A549 (cell line): ENCODE data around the gene SIGLEC1. TPM values are rescaled to one million over a fixed set of nuclear protein-coding genes. Genes with fewer than 3 reads are reported as not detected.

Experiments
- ATAC-seq, 2 experiments: fragments of 200-7000 bp in 1 of 2; fragments of >200 bp in 1 of 2; cut with Nextera tagmentation in 1 of 2; cut with Tn5 transposase in 1 of 2; 3 replicates each; pipeline versions ENCODE4 v1.8.0 to v1.9.1; 2018 to 2020; ENCODE audit warnings: mild to moderate bottlenecking in 1 of 2, moderate library complexity in 1 of 2
- CTCF ChIA-PET: fragments of 300-600 bp; sonication (Branson Sonifier 250); formaldehyde crosslinking; extraction: SDS; loops from one replicate; lab custom pipeline; 2021; ENCODE audit warnings: antibody characterized with exemption, inconsistent platforms; lab: Yijun Ruan, JAX
- POLR2A ChIA-PET: fragments of 350-600 bp; formaldehyde crosslinking; extraction: SDS; loops from one replicate; lab custom pipeline; 2021; ENCODE audit warnings: antibody characterized with exemption, inconsistent platforms; lab: Yijun Ruan, JAX
- DNase-seq, 2 experiments: peaks; one replicate each; pipeline versions ENCODE4 v3.0.0 to v3.0.0-alpha.2; 2011 to 2016; ENCODE audit warnings: low read depth in 1 of 2, low spot score in 1 of 2
- FAIRE-seq: peaks from 2 replicates; lab custom pipeline; 2011; peaks lifted over from hg19 to GRCh38; lab: Jason Lieb, UNC
- H3K27ac ChIP-seq, 2 experiments: fragments of >200 bp; sonication (Bioruptor Twin); formaldehyde crosslinking; 3 replicates each; pipeline ENCODE4 v1.5.1; 2016 to 2017
- H3K4me1 ChIP-seq: fragments of >200 bp; sonication (Bioruptor Twin); formaldehyde crosslinking; 3 replicates; pipeline ENCODE4 v1.6.1; 2016
- H3K4me2 ChIP-seq: fragments of >200 bp; sonication (Bioruptor Twin); formaldehyde crosslinking; 3 replicates; pipeline ENCODE4 v1.6.1; 2016
- H3K4me3 ChIP-seq: fragments of >200 bp; sonication (Bioruptor Twin); formaldehyde crosslinking; 3 replicates; pipeline ENCODE4 v1.5.1; 2016
- H3K9me3 ChIP-seq: fragments of >200 bp; sonication (Bioruptor Twin); formaldehyde crosslinking; 3 replicates; pipeline ENCODE4 v1.6.1; 2016
- CBX8 ChIP-seq: fragments of 200-600 bp; sonication (generic); IDR thresholded peaks from 2 replicates; pipeline ENCODE4 v1.6.1; 2016
- FOSL2 ChIP-seq, 2 experiments: fragments of 450-650 bp in 1 of 2; fragments of >200 bp in 1 of 2; sonication (Bioruptor Twin) in 1 of 2; formaldehyde crosslinking; IDR thresholded peaks; 2 replicates each; pipeline versions ENCODE4 v1.5.0 to v1.6.1; 2016 to 2020; ENCODE audit warnings: mild to moderate bottlenecking in 1 of 2, moderate library complexity in 1 of 2
- HDAC2 ChIP-seq: fragments of 200-600 bp; sonication (generic); IDR thresholded peaks from 2 replicates; pipeline ENCODE4 v1.6.1; 2016
- HEYL ChIP-seq: fragments of 250-450 bp; sonication (Bioruptor Pico); IDR thresholded peaks from 2 replicates; pipeline ENCODE4 v1.8.0; 2021; ENCODE audit warnings: mild to moderate bottlenecking, moderate library complexity
- HOXA7 ChIP-seq: fragments of 250-450 bp; sonication (Bioruptor Pico); IDR thresholded peaks from 2 replicates; pipeline ENCODE4 v1.5.0; 2020; ENCODE audit warnings: mild to moderate bottlenecking, moderate library complexity
- MAFK ChIP-seq: fragments of 450-650 bp; IDR thresholded peaks from 2 replicates; pipeline ENCODE4 v1.6.1; 2014; ENCODE audit not compliant: partially characterized antibody
- NFE2L2 ChIP-seq: fragments of 150-350 bp; conservative IDR thresholded peaks from 2 replicates; pipeline ENCODE4 v1.6.1; 2014; ENCODE audit warnings: low read length
- RARB ChIP-seq: fragments of 250-450 bp; sonication (Bioruptor Pico); IDR thresholded peaks from 2 replicates; pipeline ENCODE4 v1.8.0; 2021; ENCODE audit warnings: mild to moderate bottlenecking, moderate library complexity
- RFX5 ChIP-seq: fragments of 450-650 bp; IDR thresholded peaks from 2 replicates; pipeline ENCODE4 v1.7.1; 2014; ENCODE audit warnings: antibody characterized with exemption, mild to moderate bottlenecking, moderate library complexity
- TFCP2L1 ChIP-seq: fragments of 250-450 bp; sonication (Bioruptor Pico); IDR thresholded peaks from 2 replicates; pipeline ENCODE4 v1.5.0; 2021; ENCODE audit warnings: mild to moderate bottlenecking
- ZC3H11A ChIP-seq: fragments of 450-650 bp; IDR thresholded peaks from 2 replicates; pipeline ENCODE4 v1.6.1; 2014; ENCODE audit warnings: antibody characterized with exemption, mild to moderate bottlenecking
- ZSCAN20 ChIP-seq: fragments of 250-450 bp; sonication (Bioruptor Pico); IDR thresholded peaks from 2 replicates; pipeline ENCODE4 v1.8.0; 2022; ENCODE audit warnings: mild to moderate bottlenecking, moderate library complexity
- WGBS: methylation state at CpG from one replicate; pipeline ENCODE4 v1.1.6; 2017; ENCODE audit errors: missing lambda C conversion rate; 5-methylcytosine and 5-hydroxymethylcytosine counted together
- polyA plus RNA-seq, 4 experiments: library from polyadenylated mRNA; depleted of rRNA in 3 of 4; stranded (reverse); fragments of >200 nt; fragmentation: RNase III in 1 of 4; extraction: RNeasy Plus Mini Kit Qiagen cat#74134 plus additional on column Dnase treatment in 1 of 4; gene quantifications; 2 replicates in 3 of 4; 3 replicates in 1 of 4; pipeline ENCODE4 v1.2.3, GENCODE V29; 2011 to 2017
- TF ChIP-seq, protein P1 (sequence below): IDR thresholded peaks from 2 replicates; pipeline ENCODE4 v1.6.1; 2012
- TF ChIP-seq, protein P2 (sequence below): fragments of >200 bp; sonication (Bioruptor Twin); formaldehyde crosslinking; IDR thresholded peaks from 2 replicates; pipeline ENCODE4 v1.6.1; 2016
- TF ChIP-seq, protein P3 (sequence below): fragments of 250-450 bp; sonication (Bioruptor Pico); IDR thresholded peaks from 2 replicates; pipeline ENCODE4 v1.5.0; 2020; ENCODE audit warnings: low read depth, mild to moderate bottlenecking, moderate library complexity
- TF ChIP-seq, protein P4 (sequence below): IDR thresholded peaks from 2 replicates; pipeline ENCODE4 v1.6.1; 2012; ENCODE audit warnings: low read depth, borderline replicate concordance
- TF ChIP-seq, protein P5 (sequence below): fragments of 450-650 bp; IDR thresholded peaks from 2 replicates; pipeline ENCODE4 v1.6.1; 2014; ENCODE audit warnings: antibody characterized with exemption
- TF ChIP-seq, protein P6 (sequence below): fragments of >200 bp; sonication (Bioruptor Twin); formaldehyde crosslinking; IDR thresholded peaks from 3 replicates; pipeline ENCODE4 v1.5.1; 2016

The SIGLEC1 gene
- polyA plus RNA-seq, 2 of the 4 experiments (the other 2 are of a cell fraction) = 0.01 TPM; not detected in 1

DNA sequence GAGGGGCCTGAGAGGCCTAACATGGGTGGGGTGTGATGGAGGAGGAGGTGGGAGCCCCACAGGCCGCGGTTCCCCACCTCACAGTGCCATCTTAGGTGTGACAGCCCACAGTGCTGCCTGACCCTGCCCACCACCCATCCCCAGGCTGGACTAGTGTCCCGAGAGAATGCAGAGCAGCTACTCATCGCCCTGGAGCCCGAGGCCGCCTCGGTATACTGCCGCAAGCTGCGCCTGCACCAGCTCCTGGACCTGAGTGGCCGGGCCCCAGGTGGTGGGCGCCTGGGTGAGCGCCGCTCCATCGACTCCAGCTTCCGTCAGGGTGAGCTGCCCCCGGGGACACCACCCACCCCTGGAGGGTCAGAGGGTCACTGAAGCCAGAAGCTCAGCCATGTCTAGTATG lies 35.7 kb upstream of the SIGLEC1 start:
- CTCF ChIA-PET = interaction anchor here (0.5 to 72.1 kb wide), 9 partner anchors 0 to 421 kb away, joined by 3 to 2233 read pairs (median 21); partner anchors contain the start of genes ADAM33, ADISSP, AP5S1 and CENPB
- DNase-seq = no peak
- no peak for FAIRE-seq
- Histone ChIP-seq H3K4me3 (no peak overlapping the region), H3K9me3 (no peaks in the 10 kb centered on the region), H3K4me2 (no peak overlapping the region), H3K27ac (no peak overlapping the region), H3K4me1 (peaks cover 10% of the 10 kb centered on the region; the same call in 2 of the 3 replicates)
- POLR2A ChIA-PET = interaction anchor here (2.3 kb wide), 1 partner anchor 20 kb away, joined by 10 read pairs; the partner anchor contains the start of gene ADISSP
- ATAC-seq = no peak
- 90% methylated on average over 9 of the region's 16 CpGs for WGBS
- TF ChIP-seq, protein P1, sequence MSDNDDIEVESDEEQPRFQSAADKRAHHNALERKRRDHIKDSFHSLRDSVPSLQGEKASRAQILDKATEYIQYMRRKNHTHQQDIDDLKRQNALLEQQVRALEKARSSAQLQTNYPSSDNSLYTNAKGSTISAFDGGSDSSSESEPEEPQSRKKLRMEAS = no peak
- no peak for TF ChIP-seq NFE2L2
- TF ChIP-seq CBX8 = no peak
- TF ChIP-seq, protein P2, sequence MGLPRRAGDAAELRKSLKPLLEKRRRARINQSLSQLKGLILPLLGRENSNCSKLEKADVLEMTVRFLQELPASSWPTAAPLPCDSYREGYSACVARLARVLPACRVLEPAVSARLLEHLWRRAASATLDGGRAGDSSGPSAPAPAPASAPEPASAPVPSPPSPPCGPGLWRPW = no peak
- TF ChIP-seq, protein P3, sequence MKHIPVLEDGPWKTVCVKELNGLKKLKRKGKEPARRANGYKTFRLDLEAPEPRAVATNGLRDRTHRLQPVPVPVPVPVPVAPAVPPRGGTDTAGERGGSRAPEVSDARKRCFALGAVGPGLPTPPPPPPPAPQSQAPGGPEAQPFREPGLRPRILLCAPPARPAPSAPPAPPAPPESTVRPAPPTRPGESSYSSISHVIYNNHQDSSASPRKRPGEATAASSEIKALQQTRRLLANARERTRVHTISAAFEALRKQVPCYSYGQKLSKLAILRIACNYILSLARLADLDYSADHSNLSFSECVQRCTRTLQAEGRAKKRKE (CRISPR knock-in tag) = no peak
- no peak for TF ChIP-seq HEYL
- no peak for TF ChIP-seq TFCP2L1 (CRISPR knock-in tag)
- no peak for TF ChIP-seq HDAC2
- TF ChIP-seq, protein P4, sequence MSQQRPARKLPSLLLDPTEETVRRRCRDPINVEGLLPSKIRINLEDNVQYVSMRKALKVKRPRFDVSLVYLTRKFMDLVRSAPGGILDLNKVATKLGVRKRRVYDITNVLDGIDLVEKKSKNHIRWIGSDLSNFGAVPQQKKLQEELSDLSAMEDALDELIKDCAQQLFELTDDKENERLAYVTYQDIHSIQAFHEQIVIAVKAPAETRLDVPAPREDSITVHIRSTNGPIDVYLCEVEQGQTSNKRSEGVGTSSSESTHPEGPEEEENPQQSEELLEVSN = no peak
- TF ChIP-seq MAFK = no peak
- TF ChIP-seq RFX5 = no peak
- TF ChIP-seq HOXA7 (CRISPR knock-in tag) = no peak
- no peak for TF ChIP-seq FOSL2 (IDR thresholded peaks at IDR 0.05)
- no peak for TF ChIP-seq FOSL2 (CRISPR knock-in tag; IDR thresholded peaks at IDR 0.05)

DNA sequence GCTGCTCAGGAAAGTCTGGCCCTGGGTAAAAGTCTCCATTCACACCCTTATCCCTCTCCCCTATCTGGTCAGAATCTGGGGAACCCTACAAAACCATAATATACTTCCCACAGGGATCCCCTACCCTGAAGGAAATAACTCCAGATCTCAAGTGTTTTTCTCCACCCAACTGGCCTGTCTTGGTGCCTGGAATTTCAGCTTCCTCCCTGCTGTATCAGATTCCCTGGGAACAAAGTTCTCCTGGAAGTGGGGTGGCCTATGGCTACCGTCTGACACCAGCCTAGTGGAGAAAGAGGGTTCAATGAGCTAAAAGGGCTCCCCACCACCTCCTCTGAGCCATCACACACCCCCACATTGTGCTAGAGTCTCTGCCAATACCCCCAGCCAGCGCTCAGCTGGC lies 35.1 kb upstream of the SIGLEC1 start:
- FAIRE-seq (no peak), ATAC-seq (no peak), DNase-seq (no peak)
- TF ChIP-seq ZC3H11A = no peak
- no peak for TF ChIP-seq RFX5
- TF ChIP-seq RARB (CRISPR knock-in tag) = no peak
- TF ChIP-seq ZSCAN20 (CRISPR knock-in tag) = no peak
- TF ChIP-seq, protein P5, sequence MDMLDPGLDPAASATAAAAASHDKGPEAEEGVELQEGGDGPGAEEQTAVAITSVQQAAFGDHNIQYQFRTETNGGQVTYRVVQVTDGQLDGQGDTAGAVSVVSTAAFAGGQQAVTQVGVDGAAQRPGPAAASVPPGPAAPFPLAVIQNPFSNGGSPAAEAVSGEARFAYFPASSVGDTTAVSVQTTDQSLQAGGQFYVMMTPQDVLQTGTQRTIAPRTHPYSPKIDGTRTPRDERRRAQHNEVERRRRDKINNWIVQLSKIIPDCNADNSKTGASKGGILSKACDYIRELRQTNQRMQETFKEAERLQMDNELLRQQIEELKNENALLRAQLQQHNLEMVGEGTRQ = no peak
- TF ChIP-seq, protein P6, sequence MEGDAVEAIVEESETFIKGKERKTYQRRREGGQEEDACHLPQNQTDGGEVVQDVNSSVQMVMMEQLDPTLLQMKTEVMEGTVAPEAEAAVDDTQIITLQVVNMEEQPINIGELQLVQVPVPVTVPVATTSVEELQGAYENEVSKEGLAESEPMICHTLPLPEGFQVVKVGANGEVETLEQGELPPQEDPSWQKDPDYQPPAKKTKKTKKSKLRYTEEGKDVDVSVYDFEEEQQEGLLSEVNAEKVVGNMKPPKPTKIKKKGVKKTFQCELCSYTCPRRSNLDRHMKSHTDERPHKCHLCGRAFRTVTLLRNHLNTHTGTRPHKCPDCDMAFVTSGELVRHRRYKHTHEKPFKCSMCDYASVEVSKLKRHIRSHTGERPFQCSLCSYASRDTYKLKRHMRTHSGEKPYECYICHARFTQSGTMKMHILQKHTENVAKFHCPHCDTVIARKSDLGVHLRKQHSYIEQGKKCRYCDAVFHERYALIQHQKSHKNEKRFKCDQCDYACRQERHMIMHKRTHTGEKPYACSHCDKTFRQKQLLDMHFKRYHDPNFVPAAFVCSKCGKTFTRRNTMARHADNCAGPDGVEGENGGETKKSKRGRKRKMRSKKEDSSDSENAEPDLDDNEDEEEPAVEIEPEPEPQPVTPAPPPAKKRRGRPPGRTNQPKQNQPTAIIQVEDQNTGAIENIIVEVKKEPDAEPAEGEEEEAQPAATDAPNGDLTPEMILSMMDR = no peak
- ChIA-PET CTCF (interaction anchor here (0.5 to 72.1 kb wide), 8 partner anchors 0 to 421 kb away, joined by 3 to 2233 read pairs (median 95); partner anchors contain the start of genes ADAM33, ADISSP, AP5S1 and CENPB), POLR2A (interaction anchor here (2.3 kb wide), 1 partner anchor 20 kb away, joined by 10 read pairs; the partner anchor contains the start of gene ADISSP)
- Histone ChIP-seq H3K27ac (no peak overlapping the region), H3K4me2 (no peak overlapping the region), H3K9me3 (no peaks in the 10 kb centered on the region), H3K4me3 (no peak overlapping the region), H3K4me1 (peaks cover 10% of the 10 kb centered on the region; the same call in 2 of the 3 replicates)
- WGBS = 82% methylated on average over 2 of the region's 2 CpGs
